AML-193 (cell line): Measurements from ENCODE around the gene EOLA2.
"Not testable (repeated sequence)": the region's sequence is repeated elsewhere in the genome, so short reads cannot be mapped to it uniquely, and the experiment has no call there.

ENCODE experiments used
- DNase-seq, 2 experiments: peaks; one replicate each; lab custom pipeline; 2025; lab: John Stamatoyannopoulos, UW

The EOLA2 gene

DNA sequence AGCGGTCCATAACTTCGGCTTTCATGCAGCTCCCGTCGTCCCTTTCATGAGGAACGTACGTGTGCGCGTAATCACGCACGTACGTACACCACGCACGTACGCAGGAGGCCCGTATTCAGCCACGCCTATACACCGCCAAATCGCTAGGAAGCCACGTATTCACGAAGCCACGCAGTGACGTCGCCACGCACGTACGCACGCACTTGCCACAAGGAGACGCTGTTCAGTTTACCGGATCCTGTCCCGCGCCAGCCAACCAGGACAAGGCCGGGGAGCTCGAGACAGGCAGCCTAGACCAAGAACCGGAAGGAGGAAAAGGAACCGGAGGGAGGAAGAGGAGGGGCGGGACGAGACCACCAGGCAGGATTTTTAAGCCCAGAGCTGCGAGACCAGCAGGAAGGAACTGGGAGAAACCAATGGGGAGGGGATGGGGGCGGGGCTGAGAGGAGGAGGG is at the start of gene EOLA2:
EOLA2 (minus strand) TSS at position 65 of the 454 bp plus-strand sequence. CDS start 4,617 bp downstream, outside the sequence.
- DNase-seq = peak; percentile 82

DNA sequence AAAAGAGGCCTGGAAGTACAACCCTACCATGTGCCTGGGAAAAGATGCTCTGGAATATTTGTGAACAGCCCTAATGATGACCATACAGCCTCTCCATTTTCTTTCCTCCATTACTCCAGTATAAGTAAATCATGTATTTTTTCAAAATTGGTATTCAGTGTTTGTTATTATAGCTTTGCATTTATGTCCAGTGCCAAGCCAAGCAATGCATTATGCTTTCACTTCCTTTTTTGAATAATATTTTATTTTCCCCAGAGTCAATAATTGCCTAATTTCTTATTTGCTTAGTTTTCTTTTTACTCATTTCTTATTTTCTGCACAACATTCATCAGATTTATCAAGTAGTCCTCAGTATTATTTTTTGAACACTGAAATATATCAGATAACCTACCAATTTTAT is 49.3 kb upstream of the EOLA2 start:
- no peak for DNase-seq

DNA sequence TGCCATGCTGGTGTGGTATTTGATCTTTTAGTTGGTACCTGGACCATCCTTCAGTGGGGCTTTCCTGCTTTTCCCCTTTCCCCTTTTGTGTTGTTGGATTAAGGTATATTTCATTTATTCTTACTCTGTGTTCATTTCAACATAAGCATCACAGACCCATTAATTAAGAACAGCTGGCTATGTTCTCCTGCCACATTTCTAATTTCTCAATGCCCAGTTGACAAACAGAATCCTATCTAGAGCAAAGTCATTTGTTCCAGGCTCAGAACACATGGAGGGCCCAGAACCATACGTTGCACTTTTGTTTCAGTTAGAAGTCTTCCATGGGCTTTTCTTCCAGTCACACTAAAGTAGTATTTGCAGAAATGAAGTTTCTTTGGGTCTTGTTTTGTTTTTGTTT is 46.1 kb upstream of the EOLA2 start:
- no peak for DNase-seq

DNA sequence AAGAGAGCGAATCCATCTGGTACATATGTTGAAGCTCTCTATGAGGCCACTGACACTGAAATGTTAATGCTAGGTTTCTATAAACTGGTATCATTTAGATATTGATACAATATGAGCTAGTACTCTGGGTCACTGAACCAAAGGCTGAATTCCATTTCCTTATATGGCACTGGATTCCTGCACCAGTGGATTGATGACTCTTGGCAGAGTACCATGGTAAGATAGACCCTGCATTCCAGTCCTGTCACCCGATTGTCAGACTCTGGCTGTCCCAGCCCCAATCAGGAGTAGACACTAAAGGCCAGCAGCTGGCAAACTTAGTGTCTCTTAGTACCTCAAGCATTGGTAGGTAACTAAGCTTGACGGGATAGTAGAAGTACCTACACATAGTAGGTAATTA is 44.0 kb upstream of the EOLA2 start:
- DNase-seq = no peak

DNA sequence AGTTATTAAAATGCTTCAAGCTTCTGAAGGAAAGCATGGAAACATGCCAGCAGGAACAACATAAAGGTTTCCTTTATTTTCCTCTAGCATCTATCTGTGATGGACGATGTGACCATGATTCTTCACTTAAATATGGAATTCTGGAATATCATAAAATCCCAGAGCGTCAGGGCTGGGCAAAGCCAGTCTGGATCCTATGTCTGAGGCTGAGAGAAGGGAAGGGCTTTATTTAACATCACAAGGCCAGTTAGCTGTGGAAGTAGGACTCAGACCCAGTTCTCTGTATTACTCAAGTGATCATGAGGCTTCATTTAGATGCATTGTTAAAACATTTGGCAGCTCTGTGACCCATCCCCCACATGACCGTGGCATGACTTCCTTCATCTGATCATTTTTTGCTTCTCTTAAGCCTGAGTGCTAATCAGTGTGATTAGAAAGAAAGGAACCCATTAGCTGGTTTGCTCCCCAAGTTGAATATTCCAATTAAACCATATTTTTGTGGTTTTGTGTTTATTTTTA is 40.9 kb upstream of the EOLA2 start:
- no peak for DNase-seq

DNA sequence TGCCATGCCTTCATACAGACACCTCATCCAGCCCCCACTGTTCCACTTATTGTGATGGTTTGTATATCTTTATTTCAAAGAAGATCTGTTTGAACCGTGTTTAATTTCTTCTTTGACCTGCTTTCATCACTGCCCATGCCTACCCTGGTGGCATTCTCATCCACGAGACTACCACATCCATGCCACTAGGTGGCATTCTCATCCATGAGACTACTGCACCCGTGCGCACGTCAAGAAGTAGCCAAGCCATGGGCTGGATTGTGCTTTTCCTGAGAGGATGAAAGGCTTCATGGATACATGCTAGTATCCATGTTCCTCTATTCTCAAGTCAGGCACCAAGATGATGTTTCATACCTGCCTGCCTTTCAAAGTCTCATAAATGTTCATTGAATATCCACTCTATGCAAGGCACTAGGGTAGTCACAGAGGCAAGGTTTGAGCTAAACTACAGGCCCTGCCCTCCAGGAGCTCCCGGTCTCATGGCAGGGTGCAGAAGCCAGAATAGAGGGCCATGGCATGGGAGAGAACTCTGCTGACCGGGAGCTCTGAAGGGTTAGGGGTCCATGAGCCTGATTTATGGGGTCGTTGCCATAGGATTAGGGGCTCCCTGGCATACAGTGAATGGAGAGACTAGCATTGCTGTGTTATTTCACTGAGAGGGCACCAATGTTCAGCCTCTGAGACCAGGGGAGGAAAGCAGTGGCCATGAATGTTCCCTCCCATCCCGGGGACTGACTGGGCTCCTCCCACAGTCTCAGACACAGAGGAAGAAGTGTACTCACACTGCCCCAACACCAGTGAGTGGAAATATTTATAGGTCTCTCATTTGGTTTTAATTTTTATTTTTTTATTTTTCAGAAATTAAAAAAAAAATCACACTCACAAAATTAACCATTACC is 24.8 kb upstream of the EOLA2 start:
- peak in 1 of 2 experiments; percentile 1 for DNase-seq

DNA sequence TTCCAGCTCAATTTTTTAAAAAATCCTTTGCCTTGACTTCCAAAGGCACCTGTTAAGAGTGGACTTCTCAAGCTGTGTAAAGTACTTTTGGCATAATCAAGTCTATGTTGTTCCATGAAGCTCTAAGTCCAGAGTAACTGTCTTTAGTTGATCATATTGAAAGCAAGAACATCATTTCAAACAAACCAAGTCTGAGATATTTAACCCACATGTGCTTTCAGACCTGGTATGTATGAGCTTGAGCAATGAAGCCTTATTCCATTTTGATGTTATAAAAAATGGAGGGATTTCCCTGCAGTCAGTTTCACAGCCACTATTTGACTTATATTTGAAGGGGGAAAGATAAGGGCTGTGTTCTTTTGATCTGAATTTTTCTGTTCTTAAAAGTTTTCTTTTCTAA is 23.7 kb upstream of the EOLA2 start:
- DNase-seq = no peak

DNA sequence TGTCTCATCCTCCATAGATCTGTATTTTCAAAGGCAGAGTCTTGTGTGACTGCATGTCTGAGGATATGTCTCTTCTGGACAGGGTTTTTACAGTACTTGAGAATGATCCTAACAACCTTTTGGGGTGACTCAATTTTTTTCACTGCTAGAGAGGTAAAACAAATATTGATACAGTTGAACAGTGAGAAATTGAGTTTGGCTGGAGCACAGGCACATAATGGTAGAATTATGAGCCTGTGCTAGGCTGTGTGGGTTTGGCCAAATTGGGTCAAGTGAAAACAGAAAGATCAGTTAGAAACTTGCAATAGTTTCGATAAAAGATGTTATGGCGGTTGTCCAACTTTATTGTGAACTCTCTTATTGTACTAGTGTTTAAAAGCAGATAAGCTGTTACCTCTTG is 23.3 kb upstream of the EOLA2 start:
- DNase-seq = no peak

DNA sequence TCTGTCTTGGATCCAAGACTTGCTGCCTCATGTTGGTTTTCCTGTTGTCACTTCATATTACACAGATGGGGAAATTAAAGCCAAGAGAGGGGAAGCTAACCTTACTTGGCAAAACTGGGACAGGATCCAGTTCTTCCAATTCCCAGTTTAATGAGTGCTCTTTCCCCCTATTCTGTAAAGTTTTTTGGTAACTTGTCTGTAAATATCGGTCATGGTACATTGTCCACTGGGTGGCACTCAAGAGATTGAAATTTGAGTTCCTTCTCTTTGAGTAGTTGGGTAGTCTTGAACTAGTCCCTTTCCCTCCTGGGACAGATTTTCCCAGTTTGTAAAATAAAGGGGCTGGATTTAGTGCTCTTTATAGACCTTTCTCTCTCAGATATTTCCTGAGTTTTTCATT is 12.4 kb upstream of the EOLA2 start:
- DNase-seq = peak in 1 of 2 experiments; percentile 32

DNA sequence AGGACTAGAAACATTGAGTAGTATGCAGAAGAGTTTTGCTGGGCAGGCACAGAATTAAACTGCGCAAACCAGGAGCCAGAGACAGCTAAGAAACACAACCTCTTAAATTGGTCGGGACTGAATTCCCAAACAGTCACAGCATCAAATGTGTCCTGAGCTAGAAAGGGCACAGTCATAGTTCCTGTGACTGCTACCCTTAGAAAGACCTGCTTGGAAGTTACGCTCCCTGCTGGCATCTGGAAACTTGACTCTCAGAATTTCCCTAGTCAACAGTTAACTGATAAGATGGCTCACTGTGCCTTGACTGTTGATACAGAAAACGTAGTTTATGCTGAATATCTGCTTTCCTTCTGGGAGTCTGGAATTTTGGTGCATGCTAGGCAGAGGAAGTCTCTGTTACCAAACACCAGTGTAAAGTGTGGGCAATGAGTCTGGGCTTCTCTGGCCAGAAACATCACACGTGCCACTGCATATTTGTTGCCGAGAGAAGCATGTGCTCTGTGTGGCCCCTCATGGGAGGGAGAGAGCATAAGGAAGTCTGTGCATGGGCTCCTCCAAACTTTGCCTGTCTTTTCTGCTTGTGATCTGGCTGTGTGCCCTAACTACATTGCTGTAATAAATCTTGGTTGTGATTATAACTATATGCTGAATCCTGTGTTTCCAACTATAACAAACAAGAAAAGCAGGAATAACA is 11.6 kb upstream of the EOLA2 start:
- DNase-seq = no peak

DNA sequence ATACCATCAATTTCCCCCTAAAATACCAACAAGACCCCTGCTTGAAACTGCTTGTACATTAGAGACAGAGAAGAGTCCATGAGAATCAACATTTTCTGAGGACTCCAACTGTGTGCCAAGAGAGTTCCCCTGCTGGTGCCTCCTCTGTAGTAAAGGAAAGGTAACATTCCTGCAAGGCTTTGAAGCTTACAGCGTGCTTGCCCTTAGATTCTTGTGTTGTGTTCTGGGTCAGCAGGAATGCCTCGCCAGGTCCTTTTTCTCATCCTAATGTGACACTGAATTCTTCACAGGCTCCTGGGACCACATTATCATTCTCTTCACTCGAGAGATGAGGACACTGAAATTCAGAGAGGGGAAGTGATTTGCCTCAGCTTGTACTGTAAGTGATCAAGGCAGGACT is 9.7 kb upstream of the EOLA2 start:
- DNase-seq = no peak

DNA sequence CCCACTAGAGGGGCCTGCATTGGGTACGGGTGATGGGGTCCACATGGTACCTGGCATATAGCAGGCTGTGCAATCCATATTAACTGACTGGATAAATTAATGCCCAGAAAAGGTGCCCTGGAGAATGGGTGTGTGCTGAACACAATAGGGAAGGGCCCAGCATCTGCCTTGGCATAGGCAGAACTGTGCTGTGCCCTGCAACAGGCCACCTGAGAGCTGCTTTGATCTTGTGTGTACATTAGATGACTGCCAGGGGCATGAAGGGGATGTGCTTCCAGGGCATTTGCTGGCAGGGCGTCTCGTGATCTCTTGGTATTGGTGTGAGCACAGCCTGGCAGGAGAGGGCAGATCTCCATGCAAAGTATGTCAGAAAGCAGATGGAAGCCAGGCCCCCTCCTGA is 8.6 kb upstream of the EOLA2 start:
- DNase-seq = not testable (repeated sequence)

DNA sequence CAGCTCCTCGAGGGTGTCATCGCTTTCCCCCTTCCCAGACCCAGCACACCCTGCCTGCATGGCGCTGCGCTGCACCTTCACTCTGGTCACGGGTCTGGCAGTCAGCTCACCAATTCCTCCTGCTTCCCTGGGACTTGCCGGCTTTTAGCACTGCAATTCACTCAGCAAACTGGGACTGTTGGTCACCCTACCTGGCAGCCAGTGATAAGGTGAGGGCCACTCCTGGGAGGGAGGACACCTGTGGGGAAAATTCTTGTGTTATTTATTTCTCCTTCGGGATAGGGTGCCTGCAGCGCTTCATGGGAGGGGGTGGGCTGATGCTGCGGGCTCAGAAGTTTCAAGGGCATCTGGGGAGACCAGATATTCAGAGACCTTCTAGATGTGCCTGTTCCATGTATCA is 7.5 kb upstream of the EOLA2 start:
- DNase-seq = not testable (repeated sequence)

DNA sequence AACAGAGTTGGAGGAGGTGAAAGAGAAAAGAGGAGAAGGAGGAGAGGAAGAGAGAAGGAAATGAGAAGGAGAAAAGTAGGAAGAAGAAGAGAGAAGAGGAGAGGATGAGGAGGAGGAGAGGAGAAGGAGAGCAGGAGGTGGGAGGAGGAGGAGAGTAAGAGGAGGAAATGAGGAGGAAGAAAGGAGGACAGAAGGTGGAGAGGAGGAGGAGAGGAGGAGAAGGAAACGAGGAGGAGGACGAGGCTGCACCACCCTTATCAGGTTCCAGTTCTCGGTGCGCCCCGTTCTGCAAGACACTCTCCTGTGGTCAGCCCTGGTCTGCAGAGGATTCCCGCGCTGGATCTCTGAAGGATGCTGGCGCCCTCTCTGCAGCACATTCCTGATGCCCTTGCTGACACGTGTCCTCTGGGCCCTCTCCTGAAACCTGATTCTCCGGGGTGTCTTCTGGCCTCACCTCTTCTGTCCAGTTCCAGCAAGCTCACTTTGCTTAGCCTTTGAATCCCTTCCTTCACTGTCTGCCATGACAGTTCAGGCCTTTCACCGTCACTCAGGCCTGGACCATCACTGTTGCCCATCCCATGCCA is 6.9 kb upstream of the EOLA2 start:
- not testable (repeated sequence) for DNase-seq

DNA sequence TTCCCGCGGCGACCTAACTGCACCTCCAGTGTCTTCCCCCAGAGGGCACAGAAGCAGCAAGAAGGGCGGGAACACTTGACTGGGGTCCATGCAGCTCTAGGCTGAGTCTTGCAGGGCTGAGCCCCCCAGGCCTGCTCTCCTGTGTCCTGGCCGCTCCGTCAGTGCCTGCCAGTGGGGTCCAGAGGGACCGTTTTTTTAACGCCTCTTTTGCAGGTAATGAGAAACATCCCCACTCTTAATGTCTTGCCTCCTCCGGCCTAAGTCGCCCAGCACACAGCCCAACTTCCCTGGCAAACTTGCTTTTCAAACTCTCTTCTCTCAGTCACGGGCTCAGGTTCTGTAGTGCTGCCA is 2.4 kb upstream of the EOLA2 start:
- not testable (repeated sequence) for DNase-seq

DNA sequence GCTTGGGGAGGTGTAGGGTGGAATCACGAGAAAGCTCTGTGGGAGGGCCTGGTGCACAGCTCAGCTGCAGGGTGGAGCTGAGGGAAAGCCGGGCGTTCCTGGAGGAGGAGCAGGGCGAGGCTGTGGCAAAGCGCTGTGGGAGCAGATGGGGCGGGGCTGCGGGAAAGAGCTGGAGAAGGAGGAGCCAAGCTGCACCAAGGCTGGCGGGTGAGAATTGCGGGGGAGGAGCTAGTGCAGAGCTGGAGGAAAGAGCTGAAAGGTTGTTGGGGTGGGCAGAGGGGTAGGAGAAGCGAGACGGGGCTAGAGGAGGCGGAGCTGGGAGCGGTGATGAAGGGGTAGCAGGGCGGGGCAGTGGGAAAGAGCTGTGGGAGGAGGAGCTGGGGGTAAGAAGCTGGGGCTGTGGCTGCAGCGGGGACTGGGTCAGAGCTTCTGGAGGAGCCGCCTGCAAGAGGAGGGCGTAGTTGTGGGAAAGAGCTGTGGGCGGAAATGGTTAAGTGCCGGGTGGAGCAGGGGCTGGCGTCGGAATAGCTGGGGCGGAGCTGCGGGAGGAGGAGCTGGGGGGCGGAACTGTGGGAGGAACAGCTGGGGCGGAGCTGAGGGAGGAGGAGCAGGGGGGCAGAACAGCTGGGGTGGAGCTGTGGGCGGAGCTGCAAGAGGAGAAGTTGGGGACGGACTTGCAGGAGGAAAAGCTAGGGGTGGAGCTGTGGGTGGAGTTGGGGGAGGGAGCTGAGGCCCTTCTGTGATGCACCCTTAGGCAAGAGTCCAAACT is 1.8 kb upstream of the EOLA2 start:
- DNase-seq = peak; percentile 74 to 77

DNA sequence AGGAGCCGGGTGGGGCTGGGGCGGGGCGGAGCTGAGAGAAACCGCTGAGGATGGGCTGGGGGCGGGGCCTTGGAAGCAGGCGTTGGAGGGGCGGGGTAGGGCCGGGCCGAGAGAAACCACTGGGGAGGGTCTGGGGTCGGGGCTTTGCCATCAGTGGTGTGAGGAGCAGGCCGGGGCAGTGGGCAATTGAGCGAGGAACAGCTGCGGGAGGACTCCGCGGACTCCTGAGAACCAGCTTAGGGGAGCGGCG is 1.3 kb upstream of the EOLA2 start:
- DNase-seq = no peak

DNA sequence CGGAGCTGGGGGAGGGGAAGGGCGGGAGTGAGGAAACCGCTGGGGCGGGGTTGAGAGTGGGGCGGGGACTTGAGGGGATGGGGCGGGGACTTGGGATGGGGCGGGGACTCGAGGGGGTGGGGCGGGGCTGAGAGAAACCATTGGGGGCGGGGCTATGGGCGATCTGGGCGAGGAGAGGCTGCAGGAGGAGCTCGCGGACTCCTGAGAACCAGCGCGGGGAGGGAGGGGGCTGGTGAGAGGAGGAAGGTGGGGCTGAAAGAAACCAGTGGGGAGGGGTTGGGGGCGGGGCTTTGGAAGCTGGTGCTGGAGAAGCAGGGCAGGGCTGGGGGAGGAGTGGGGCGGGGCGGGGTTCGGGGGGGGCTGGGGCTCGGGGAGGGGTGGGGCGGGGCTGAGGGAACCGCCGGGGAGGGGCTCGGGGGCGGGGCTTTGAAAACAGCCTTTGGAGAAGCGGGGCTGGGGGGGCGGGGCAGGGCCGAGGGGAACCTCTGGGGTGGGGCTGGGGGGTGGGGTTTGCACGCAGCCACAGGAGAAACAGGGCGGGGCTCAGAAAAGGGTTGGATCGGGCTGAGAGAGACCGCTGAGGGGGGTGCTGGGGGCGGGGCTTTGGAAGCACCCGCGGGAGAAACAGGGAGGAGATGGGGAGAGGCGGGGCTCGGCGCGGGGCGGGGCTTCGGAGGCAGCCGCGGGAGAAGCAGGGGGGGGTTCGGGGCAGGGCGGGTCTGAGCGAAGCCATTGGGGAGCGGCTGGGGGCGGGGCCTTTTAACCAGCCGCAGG is 777 bp upstream of the EOLA2 start:
- DNase-seq = peak; percentile 50 to 54

DNA sequence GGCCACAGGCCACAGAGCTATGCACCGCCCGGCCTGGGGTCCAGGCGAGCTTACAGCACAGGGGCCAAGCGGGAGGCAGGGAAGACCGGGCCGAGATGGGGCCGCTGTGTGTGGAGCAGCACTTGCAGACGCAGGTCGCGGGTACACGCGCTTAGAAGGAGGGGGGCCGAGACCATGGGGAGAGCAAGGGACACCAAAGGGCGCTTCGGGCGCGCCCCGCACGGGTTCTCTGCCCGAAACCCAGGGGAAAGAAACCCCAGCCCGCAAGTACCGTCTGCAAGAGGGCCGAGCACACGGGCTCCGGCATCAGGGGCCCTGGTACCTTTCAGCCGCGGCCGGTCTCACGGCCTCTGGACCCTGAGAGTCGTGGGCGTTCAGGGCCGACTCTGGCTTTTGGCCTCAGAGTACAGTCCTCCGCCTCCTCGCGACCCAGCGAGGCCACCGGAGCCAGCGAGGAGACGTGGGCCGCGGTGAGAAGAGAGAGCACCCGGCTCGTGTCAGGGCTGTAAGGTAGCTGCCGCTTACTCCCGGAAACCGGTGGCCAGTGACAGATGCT is 342 bp downstream of the EOLA2 start:
- DNase-seq = no peak

DNA sequence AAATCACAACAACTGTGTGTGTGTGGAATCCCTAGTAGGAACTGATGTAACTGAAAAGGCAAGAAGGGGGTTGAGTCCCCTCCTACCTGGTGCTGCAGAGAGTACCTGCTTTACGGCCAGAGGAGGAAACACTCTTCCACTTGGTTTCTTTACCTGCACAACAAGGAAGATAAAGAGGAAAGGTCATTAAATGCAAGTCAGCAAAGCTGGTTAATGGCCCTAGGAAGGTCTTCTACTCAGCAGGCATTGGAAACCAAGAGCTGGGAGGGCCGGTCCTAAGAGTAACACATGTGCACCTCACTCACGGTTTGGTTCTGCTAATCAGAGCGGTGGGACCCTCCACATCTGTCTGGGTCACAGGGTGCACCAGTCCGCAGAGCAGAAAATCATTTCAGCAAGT is 963 bp downstream of the EOLA2 start:
- not testable (repeated sequence) for DNase-seq

DNA sequence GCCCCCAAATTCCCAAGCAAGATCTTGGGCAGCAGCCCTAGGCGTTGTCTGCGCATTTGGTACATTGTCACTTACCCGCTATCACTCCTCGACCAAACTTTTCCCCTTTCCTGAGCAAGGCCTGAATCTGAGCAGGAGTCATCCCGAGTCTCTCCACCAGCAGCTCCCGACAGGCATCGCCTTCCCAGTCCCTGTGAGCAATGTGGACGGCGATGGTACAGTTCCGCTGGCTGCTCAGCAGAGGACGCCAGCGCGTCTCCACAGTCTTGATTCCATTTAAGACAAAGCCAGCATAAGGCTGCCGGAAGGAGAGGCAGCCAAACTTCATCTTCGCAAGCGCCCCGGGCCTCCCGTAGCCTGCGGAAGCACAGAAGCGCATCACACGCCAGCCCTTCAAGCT is 4.7 kb downstream of the EOLA2 start:
- DNase-seq = not testable (repeated sequence)
